Raji (cell line): Measurements from ENCODE around the gene LRRC4C.

Source experiments
- POLR2A ChIP-seq: IDR thresholded peaks from 2 replicates; pipeline ENCODE4 v1.6.1; 2011; ENCODE audit warnings: low read depth, low read length, control low read depth; ENCODE audit not compliant: insufficient read depth

Gene LRRC4C

DNA sequence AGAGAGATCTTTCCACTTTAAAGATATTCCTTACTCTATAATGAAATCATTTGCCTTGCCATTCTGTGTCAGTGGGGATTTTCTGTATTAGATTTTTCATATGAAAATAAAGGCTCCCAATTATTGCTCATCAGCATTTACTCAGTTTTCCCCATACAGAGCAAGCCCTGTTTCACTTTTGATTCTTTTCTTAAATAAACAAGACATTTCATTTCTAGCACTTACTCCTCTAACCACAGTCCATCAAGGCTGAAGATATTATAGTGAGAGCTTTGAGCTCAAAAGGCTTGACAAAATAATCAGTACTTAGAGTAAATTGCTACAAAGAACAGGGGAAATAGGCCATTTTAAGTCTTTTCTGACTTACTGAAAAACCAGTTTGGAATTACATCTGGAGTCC is 385.1 kb downstream of the LRRC4C start:
- TF ChIP-seq POLR2A, result no peak

DNA sequence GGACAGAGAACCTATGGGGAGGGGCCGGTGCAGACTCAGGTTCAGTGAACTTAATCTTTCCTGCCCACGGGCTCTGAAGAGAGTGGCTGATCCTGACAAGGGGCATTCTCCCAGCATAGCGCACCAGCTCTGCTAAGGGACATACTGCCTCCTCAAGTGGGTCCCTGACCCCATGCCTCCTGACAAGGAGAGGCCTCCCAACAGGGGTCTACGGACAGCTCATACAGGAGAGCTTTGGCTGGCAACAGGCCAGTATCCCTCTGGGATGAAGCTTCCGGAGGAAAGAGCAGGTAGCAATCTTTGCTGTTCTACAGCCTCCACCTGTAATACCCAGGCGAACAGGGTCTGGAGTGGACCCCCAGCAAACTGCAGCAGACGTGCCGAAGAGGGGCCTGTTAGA is 394.0 kb downstream of the LRRC4C start:
- no peak for TF ChIP-seq POLR2A

DNA sequence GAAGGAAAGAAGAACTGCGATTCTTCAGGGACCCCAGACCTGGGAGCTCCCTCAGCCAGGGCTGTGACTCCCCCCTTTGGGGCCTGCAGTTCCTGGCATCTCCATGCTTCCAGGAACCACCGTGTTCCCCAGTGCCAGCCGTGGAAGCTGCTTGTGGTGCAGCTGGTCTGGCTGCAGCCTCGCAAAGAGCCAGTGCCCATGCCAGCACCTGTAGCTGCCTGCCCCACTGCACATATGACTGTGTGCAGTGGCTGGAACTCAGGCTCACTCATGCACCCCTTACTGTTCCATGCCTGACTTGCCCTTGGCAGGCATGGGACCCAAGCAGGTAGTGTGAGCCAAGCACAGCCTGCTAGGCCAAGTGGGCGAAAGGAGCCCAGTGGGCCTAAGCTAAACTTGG is 401.3 kb downstream of the LRRC4C start:
- no peak for TF ChIP-seq POLR2A

DNA sequence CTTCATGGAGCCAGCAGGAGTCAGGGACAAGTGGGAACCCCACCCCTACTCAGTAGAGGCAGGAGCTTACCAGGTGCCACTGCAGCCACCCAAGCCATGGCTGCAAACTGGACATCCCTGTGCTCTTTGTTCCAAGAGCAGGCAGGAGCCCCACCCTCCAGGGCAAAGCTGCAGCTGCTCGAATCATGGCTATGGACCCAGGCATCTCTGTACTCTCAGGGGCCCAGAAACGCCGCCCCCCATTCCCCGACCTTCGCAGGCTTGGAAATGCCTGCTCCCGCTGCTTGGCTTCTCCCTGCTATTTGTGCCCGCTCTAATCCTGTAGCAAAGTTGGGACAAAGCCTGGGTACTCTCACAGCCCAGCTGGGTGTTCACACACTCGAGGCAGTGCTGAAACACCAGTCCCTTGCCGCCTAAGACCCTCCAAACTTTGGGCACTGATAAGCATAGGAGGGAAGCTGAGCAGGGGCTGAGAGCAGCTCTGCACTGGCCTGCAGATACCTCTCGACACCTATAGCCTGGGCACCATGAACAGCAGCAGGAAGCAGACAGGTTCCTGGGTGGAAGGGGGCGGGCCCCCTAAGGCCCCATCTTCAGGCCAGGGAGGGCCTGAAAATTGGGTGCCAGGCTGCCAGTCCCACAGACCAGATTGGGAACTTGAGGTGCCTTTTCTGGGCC is 402.4 kb downstream of the LRRC4C start:
- TF ChIP-seq POLR2A, result no peak

DNA sequence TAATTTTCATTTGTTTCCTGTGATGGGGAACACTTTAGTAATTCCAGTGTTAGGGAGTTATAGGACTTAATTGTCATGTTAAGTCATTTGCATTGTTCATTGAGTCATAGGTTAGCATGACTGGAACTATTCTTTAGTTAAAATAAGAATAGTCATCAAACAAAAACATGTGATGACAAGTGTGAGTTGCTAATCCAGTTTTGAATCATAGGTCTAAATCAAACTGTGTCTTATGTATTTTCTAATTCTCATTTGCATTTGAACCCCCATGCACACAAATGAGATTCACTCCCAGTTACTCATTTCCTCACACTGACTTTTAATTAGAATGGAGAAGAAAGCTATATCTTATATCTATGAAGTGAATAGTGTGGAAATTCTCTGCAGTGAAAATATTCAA is 405.6 kb downstream of the LRRC4C start:
- no peak for TF ChIP-seq POLR2A

DNA sequence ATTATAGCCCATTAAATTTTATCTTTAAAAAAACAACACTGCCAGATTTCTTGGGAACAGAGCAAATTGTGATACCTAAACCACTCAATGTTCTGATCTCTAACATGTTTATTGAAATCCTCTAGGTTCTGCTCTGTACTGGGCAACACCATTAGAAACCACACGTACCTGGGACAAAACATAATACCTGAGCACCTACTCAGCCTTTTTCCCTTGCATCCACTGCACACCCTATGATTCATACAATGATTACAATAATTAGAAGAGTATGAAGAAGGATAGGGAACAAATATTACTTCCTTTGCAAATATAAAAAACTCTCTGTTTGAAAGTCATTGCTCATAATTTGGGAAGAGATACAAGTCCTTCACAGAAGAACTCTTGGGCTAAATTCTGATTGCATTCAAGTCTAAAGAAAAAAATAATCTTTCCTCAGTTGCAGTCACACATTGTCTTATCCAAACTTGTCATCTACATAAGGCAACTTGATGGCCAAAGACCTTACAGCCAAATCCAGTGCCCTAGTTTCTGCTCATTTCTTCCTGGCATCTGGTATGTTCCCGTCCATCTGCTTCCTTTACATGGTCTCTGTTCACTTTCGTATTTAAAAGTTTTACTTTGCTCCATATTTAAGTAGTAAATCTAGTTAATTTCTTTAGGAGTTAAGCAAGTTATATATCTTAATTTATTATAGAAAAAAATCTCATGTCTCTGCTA is 407.4 kb downstream of the LRRC4C start:
- no peak for TF ChIP-seq POLR2A

DNA sequence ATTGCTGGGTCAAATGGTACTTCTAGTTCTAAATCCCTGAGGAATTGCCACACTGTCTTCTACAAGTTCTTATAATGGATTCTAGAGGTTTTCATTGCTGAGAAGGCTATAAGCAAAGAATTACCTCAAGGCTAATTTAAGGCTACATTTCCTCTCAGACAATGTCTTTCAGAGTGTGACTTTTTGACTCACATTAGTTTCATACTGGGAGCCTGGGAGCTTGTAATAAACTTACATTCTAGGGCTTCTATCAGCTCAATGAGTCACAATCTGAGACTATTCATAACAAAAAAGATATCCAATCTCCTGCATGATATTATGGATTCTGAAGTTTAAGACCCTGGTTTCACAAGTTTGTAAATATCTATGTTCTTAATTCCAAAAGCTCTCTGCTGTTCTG is 408.7 kb downstream of the LRRC4C start:
- TF ChIP-seq POLR2A, result no peak

DNA sequence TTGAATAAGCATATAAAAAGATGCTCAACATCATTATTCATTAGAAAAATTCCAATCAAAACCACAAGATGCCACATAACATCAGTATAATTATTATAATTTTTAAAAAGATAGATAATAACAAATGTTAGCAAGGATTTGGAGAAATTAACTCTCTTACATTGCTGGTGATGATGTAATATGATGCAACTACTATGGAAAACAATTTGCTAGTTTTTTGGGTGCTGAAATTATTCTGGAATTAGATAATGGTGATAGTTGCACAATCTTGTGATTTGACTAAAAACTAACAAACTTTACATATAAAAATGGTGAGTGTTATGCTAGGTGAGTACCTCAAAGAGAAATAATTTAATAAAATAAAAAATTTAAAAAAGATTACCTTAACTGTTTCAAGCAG is 412.2 kb downstream of the LRRC4C start:
- TF ChIP-seq POLR2A, result no peak

DNA sequence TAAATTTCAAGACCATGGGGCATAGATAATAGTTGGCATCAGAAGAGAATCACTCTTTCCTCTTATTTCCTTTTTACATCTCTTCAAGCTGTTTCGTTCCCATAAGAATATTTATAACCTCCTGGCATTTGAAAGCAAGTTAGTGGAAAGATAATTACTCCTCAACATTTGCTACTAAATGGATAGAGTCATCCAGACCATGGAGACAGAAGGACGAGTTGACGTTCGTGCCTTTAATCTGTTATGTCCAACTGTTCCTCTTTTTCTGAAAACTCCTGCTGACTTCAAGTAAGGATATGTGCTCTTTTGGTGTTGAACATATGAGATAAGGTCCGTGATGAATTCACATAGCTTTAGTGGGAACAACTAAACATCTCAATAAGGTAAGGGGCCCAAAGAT is 414.2 kb downstream of the LRRC4C start:
- TF ChIP-seq POLR2A, result no peak

DNA sequence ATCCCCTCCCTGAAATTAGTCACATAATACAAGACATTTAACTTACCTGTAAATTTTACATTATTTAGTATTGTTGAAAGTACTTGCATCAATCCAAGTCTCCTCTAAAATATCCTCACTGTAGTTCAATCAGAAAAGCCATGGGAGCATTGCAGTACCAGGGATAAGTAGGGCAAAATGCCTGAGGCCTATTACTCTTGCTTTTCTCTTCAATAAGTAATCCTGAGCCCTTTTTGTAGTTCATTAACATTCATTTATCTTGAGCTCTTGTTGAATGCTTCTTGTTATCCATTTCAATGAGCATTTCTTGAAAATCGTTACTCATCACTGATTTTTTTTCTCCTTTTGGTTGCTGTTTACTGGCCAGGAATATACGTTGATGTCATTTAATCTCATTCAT is 414.7 kb downstream of the LRRC4C start:
- no peak for TF ChIP-seq POLR2A

DNA sequence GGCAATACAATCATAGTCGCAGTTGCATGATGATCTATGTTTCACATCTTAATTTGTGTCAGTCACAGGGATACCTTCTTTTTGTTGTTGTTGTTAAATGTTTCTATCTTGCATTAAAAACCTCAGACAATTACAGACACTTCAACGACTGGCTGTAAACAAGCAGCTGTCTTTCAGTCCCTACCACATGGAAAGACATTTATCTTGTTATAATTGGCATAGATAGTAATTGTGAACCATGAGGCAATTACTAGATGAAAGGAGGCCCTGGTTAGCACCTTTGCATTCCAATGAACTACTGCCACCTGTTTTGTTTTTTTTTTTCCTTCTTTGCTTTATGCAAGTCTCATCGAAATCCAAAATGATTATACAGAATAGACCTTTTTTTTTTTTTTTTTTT is 416.8 kb downstream of the LRRC4C start:
- TF ChIP-seq POLR2A, result no peak

DNA sequence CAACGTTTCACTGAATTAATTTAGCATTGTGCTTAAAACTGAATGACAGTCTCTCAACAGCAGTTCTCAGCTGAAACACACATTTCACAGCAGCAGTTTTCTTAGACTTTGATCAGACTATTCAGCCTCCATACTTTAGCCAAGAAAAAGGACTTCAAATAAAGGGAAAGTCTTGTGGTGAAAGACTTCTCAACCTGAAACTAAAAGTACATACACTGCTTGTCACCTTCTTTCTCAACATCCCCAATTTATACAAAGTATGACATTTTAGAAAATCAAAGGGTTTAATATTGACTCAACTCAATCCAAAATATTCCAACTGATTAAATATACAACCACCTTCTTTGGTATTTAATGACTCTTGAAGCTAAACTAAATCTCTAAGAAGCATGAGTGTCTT is 419.0 kb downstream of the LRRC4C start:
- no peak for TF ChIP-seq POLR2A

DNA sequence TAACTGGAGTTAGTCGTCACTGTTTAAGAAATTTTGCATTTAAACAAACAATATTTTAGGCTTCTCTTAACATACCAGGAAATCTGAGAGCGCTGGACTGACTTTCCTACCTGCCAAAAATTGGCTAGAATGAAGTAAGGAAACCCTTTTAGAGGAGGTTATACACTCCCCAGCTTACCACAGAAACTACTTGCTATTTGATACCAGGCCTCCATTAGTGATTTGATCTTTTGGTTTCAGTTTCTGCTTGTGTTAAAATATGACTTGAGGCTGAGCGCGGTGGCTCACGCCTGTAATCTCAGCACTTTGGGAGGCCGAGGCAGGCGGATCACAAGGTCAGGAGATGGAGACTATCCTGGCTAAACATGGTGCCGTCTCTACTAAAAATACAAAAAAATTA is 419.9 kb downstream of the LRRC4C start:
- no peak for TF ChIP-seq POLR2A

DNA sequence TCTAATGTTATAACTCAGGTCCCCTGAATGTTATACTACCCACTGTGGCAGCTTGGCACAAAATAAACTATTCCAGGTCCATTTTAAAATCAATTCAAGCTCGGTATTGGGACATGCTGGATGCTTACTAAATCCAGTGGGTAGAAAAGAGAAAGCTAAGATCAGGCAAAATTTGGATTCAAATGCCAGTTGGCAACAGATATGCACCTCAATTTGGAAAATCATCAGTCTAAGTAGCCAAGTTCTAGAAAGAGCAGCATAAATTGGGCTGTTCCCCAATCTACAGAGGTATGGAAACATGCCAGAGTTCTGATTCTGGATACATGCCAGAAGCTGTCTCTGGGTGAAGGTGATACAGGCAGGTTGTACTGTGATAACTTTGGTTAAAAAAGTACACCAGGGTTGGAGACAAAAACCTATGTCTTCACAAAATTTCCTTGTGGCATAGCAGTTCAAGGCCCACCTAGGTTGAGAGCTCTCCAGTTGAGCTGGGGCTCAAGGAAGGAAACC is 427.8 kb downstream of the LRRC4C start:
- no peak for TF ChIP-seq POLR2A

DNA sequence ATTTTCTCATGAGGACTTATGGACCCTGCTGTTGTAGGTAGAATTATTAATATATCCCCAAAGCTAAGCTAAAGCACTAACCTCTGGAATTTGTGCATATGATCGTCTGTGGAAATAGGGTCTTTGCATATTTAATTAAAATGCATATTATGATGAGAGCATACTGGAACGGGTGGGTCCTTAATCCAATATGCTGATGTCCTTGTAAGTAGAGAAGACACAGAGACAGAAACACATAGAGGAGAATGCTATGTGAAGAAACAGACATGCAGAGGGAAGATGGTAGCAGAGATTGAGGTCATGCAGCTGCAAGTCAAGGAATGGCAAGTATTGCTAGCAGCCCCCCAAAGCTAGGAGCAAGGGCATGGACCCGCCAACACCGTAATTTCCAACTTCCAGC is 439.2 kb downstream of the LRRC4C start:
- TF ChIP-seq POLR2A, result no peak

DNA sequence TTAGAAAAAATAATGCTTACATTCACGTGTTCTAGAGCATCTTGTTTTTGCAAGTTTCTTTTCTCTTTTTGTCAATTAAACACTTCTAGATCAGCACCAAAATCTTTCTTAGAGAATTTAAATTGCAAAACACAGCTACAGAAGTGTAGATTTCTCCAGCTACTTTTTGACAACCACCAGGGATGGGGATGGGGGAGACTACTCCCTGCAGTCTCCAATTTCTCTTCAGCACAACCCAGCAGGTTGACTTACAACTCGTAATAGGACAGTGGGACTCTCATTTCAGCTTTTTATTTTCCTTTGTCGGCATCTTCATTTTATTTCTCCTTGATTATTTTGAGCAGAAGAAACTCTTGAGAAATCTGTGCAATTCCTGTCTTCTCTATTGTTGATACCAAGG is 441.2 kb downstream of the LRRC4C start:
- TF ChIP-seq POLR2A, result no peak
